ENCODE results near the gene ECE2. TPM values are rescaled to one million over a fixed set of nuclear protein-coding genes. Genes with fewer than 3 reads are reported as not detected.
"Not testable (repeated sequence)": the region's sequence is repeated elsewhere in the genome, so short reads cannot be mapped to it uniquely, and the experiment has no call there.

The ECE2 gene
- total RNA-seq, 1 donor, result not detected

GRCh38 chr3:184261854-184262763, 13.7 kb upstream of the ECE2 start:
- peak in 1 of 3 donors; percentile 35 for DNase-seq (ENCODE audit: low read depth in 2 of 3, low spot score in 2 of 3)

GRCh38 chr3:184262764-184263179, 13.1 kb upstream of the ECE2 start:
- DNase-seq (ENCODE audit: low read depth in 2 of 3, low spot score in 2 of 3), result no peak

- not testable (repeated sequence) for DNase-seq (ENCODE audit: low read depth in 2 of 3, low spot score in 2 of 3)
These were observed 8.6 kb upstream of the ECE2 start for GRCh38 chr3:184267249-184267648.

- no peak for DNase-seq (ENCODE audit: low read depth in 2 of 3, low spot score in 2 of 3)
These were observed 3.6 kb upstream of the ECE2 start for GRCh38 chr3:184272269-184272668.

GRCh38 chr3:184275381-184275701, 481 bp upstream of the ECE2 start:
- DNase-seq (ENCODE audit: low read depth in 2 of 3, low spot score in 2 of 3), result no peak

- DNase-seq (ENCODE audit: low read depth in 2 of 3, low spot score in 2 of 3), result no peak
These were observed 1.5 kb downstream of the ECE2 start for GRCh38 chr3:184277366-184277765.

GRCh38 chr3:184282941-184283340, 7.1 kb downstream of the ECE2 start:
- no peak for DNase-seq (ENCODE audit: low read depth in 2 of 3, low spot score in 2 of 3)

GRCh38 chr3:184283681-184284080, 7.9 kb downstream of the ECE2 start:
- no peak for DNase-seq (ENCODE audit: low read depth in 2 of 3, low spot score in 2 of 3)

- DNase-seq (ENCODE audit: low read depth in 2 of 3, low spot score in 2 of 3), result peak in 2 of 3 donors; percentile 29 to 45
These were observed 8.9 kb downstream of the ECE2 start for GRCh38 chr3:184284696-184285095.

- DNase-seq (ENCODE audit: low read depth in 2 of 3, low spot score in 2 of 3), result peak; percentile 16 to 78 (median 58)
These were observed 13.7 kb downstream of the ECE2 start for GRCh38 chr3:184289426-184289938.

GRCh38 chr3:184290331-184290730, 14.5 kb downstream of the ECE2 start:
- DNase-seq (ENCODE audit: low read depth in 2 of 3, low spot score in 2 of 3), result no peak

GRCh38 chr3:184291044-184291737, 15.4 kb downstream of the ECE2 start:
- no peak for DNase-seq (ENCODE audit: low read depth in 2 of 3, low spot score in 2 of 3)

- DNase-seq (ENCODE audit: low read depth in 2 of 3, low spot score in 2 of 3), result no peak
These were observed 16.1 kb downstream of the ECE2 start for GRCh38 chr3:184291738-184292445.

- DNase-seq (ENCODE audit: low read depth in 2 of 3, low spot score in 2 of 3), result no peak
These were observed 19.9 kb downstream of the ECE2 start for GRCh38 chr3:184295771-184296170.

GRCh38 chr3:184296616-184297015, 20.8 kb downstream of the ECE2 start:
- DNase-seq (ENCODE audit: low read depth in 2 of 3, low spot score in 2 of 3), result no peak

GRCh38 chr3:184298759-184299487, 23.1 kb downstream of the ECE2 start, which contains the start of gene PSMD2:
TSS of gene PSMD2 (plus strand) at chr3:184299241. CDS start at chr3:184299267, 26 bp downstream.
- DNase-seq (ENCODE audit: low read depth in 2 of 3, low spot score in 2 of 3), result peak; percentile 86 to 98 (median 97)

GRCh38 chr3:184299488-184300377, 23.9 kb downstream of the ECE2 start:
- no peak for DNase-seq (ENCODE audit: low read depth in 2 of 3, low spot score in 2 of 3)

- no peak for DNase-seq (ENCODE audit: low read depth in 2 of 3, low spot score in 2 of 3)
These were observed 24.5 kb downstream of the ECE2 start for GRCh38 chr3:184300378-184300720.

GRCh38 chr3:184305577-184305976, 29.8 kb downstream of the ECE2 start:
- peak in 2 of 3 donors; percentile 22 to 38 for DNase-seq (ENCODE audit: low read depth in 2 of 3, low spot score in 2 of 3)
